Liver (tissue), 9 donors: ENCODE results near the gene FEV. TPM values are rescaled to one million over a fixed set of nuclear protein-coding genes. Genes with fewer than 3 reads are reported as not detected.

ENCODE experiments used
- DNase-seq: peaks from one replicate; pipeline ENCODE4 v3.0.0-alpha.2; 2017; ENCODE audit warnings: low spot score
- H3K27ac ChIP-seq, 2 donors: one replicate each; pipeline ENCODE4 v1.7.0; 2013; ENCODE audit warnings: inconsistent platforms in 2 of 2, low read length in 2 of 2, control low read depth in 1 of 2, low read depth in 1 of 2, mild to moderate bottlenecking in 1 of 2
- H3K27me3 ChIP-seq, 4 donors: one replicate each; pipeline versions ENCODE4 v1.6.1 to v1.7.0; 2013; ENCODE audit warnings: low read length in 3 of 4, inconsistent platforms in 1 of 4, mild to moderate bottlenecking in 1 of 4, moderate library complexity in 1 of 4; ENCODE audit not compliant: control insufficient read depth in 4 of 4, insufficient read depth in 4 of 4
- H3K36me3 ChIP-seq, 4 donors: one replicate each; pipeline versions ENCODE4 v1.6.1 to v1.7.0; 2013; ENCODE audit warnings: low read length in 3 of 4, mild to moderate bottlenecking in 3 of 4, low read depth in 1 of 4, moderate library complexity in 1 of 4; ENCODE audit not compliant: control insufficient read depth in 4 of 4, insufficient read depth in 3 of 4
- H3K4me1 ChIP-seq, 4 donors: one replicate each; pipeline versions ENCODE4 v1.6.1 to v1.7.0; 2013; ENCODE audit warnings: low read length in 3 of 4, mild to moderate bottlenecking in 3 of 4, moderate library complexity in 1 of 4; ENCODE audit not compliant: control insufficient read depth in 4 of 4, insufficient read depth in 4 of 4
- H3K4me3 ChIP-seq, 3 donors: one replicate each; pipeline versions ENCODE4 v1.6.1 to v1.7.0; 2013; ENCODE audit warnings: low read length in 3 of 3, control low read depth in 1 of 3, low read depth in 1 of 3, mild to moderate bottlenecking in 1 of 3
- H3K9ac ChIP-seq, 2 donors: one replicate each; pipeline ENCODE4 v1.7.0; 2013; ENCODE audit warnings: low read length in 2 of 2, mild to moderate bottlenecking in 2 of 2, moderate library complexity in 2 of 2, control low read depth in 1 of 2, low read depth in 1 of 2
- H3K9me3 ChIP-seq, 4 donors: one replicate each; pipeline versions ENCODE4 v1.6.1 to v1.7.0; 2013; ENCODE audit warnings: low read length in 3 of 4; ENCODE audit not compliant: control insufficient read depth in 4 of 4
- CTCF ChIP-seq: fragments of 150-350 bp; IDR thresholded peaks from 2 replicates; pipeline ENCODE4 v1.5.1; 2017; ENCODE audit warnings: improper control_type of control experiment, low read depth, low read length; ENCODE audit not compliant: missing input control
- EGR1 ChIP-seq, 2 donors: IDR thresholded peaks; 2 replicates each; pipeline ENCODE4 v1.6.1; 2016 to 2018; ENCODE audit warnings: antibody characterized with exemption in 2 of 2, low read depth in 2 of 2
- FOXA1 ChIP-seq: IDR thresholded peaks from 2 replicates; pipeline ENCODE4 v1.6.1; 2016; ENCODE audit warnings: antibody characterized with exemption
- FOXA2 ChIP-seq: IDR thresholded peaks from 2 replicates; pipeline ENCODE4 v1.6.1; 2016; ENCODE audit warnings: antibody characterized with exemption
- GABPA ChIP-seq, 2 donors: IDR thresholded peaks in 1 of 2; conservative IDR thresholded peaks in 1 of 2; 2 replicates each; pipeline ENCODE4 v1.6.1; 2016; ENCODE audit warnings: antibody characterized with exemption in 2 of 2, mild to moderate bottlenecking in 1 of 2, moderate library complexity in 1 of 2
- HNF4A ChIP-seq, 2 donors: conservative IDR thresholded peaks; 2 replicates each; pipeline ENCODE4 v1.6.1; 2016; ENCODE audit warnings: antibody characterized with exemption in 2 of 2, mild to moderate bottlenecking in 2 of 2
- HNF4G ChIP-seq: IDR thresholded peaks from 2 replicates; pipeline ENCODE4 v1.6.1; 2016; ENCODE audit warnings: antibody characterized with exemption
- JUND ChIP-seq, 2 donors: IDR thresholded peaks; 2 replicates each; pipeline ENCODE4 v1.6.1; 2016; ENCODE audit warnings: antibody characterized with exemption in 2 of 2
- NR2F2 ChIP-seq: IDR thresholded peaks from 2 replicates; pipeline ENCODE4 v1.6.1; 2016; ENCODE audit warnings: antibody characterized with exemption
- RAD21 ChIP-seq, 2 donors: IDR thresholded peaks; 2 replicates each; pipeline ENCODE4 v1.6.1; 2016; ENCODE audit warnings: antibody characterized with exemption in 2 of 2, mild to moderate bottlenecking in 2 of 2
- REST ChIP-seq: IDR thresholded peaks from 2 replicates; pipeline ENCODE4 v1.6.1; 2016; ENCODE audit warnings: antibody characterized with exemption, mild to moderate bottlenecking
- RXRA ChIP-seq, 2 donors: IDR thresholded peaks; 2 replicates each; pipeline ENCODE4 v1.6.1; 2017 to 2018; ENCODE audit warnings: antibody characterized with exemption in 2 of 2, mild to moderate bottlenecking in 1 of 2
- SP1 ChIP-seq: IDR thresholded peaks from 2 replicates; pipeline ENCODE4 v1.6.1; 2018; ENCODE audit warnings: antibody characterized with exemption, mild to moderate bottlenecking
- TAF1 ChIP-seq: conservative IDR thresholded peaks from 2 replicates; pipeline ENCODE4 v1.6.1; 2016; ENCODE audit warnings: antibody characterized with exemption, mild to moderate bottlenecking
- YY1 ChIP-seq: IDR thresholded peaks from 2 replicates; pipeline ENCODE4 v1.6.1; 2016; ENCODE audit warnings: antibody characterized with exemption, mild to moderate bottlenecking
- ZBTB33 ChIP-seq: IDR thresholded peaks from 2 replicates; pipeline ENCODE4 v1.6.1; 2016; ENCODE audit warnings: antibody characterized with exemption
- WGBS: extraction: QIAGEN DNeasy Blood & Tissue Kit; methylation state at CpG from one replicate; pipeline ENCODE4 v1.1.7; 2013; 5-methylcytosine and 5-hydroxymethylcytosine counted together
- polyA plus RNA-seq, 2 donors: library from polyadenylated mRNA; stranded (reverse) in 1 of 2; unstranded in 1 of 2; fragments of 200-250 nt in 1 of 2; fragments of >200 nt in 1 of 2; fragmentation: Nextera tagmentation in 1 of 2; extraction: Ambion mirVana in 1 of 2; gene quantifications; one replicate each; pipeline versions ENCODE4 v1.2.1 to v1.2.3, GENCODE V29; 2013 to 2015
- total RNA-seq, 2 donors: library from RNA; depleted of rRNA; stranded (reverse); fragments of >200 nt; gene quantifications; one replicate each; pipeline ENCODE4 v1.2.3, GENCODE V29; 2014
- TF ChIP-seq, protein P1 (sequence below): IDR thresholded peaks from 2 replicates; pipeline ENCODE4 v1.6.1; 2016; ENCODE audit warnings: antibody characterized with exemption
- TF ChIP-seq, protein P2 (sequence below): IDR thresholded peaks from 2 replicates; pipeline ENCODE4 v1.6.1; 2016; ENCODE audit warnings: antibody characterized with exemption
- donor health status: healthy.
- donor health status: healthy.
- donor health status: healthy.
- donor health status: healthy.
- donor health status: healthy.

The FEV gene
- total and polyA plus RNA-seq, 4 donors = not detected

- H3K27me3 ChIP-seq = peaks cover 0 to 7% (median 0%) of the 10 kb centered on the region in 4 donors
- peaks cover 0 to 3% (median 0%) of the 10 kb centered on the region in 4 donors for H3K9me3 ChIP-seq
- H3K27ac ChIP-seq = no peak overlapping the region
- 64% methylated on average over 1 of the region's 1 CpG for WGBS
- H3K4me3 ChIP-seq = no peak overlapping the region
- peaks cover 0 to 12% (median 5%) of the 10 kb centered on the region in 4 donors for H3K4me1 ChIP-seq
- no peak overlapping the region for H3K9ac ChIP-seq
- DNase-seq = no peak
- TF ChIP-seq CTCF (no peak), EGR1 (IDR thresholded peaks at IDR 0.05; ENCODE audit: low read depth in 2 of 2) (no peak), NR2F2 (no peak), JUND (IDR thresholded peaks at IDR 0.05) (no peak), RAD21 (IDR thresholded peaks at IDR 0.05) (no peak), TAF1 (no peak), FOXA1 (no peak), FOXA2 (no peak), HNF4A (conservative IDR thresholded peaks at IDR 0.05) (no peak), HNF4G (no peak), RXRA (IDR thresholded peaks at IDR 0.05) (no peak), GABPA (IDR thresholded peaks at IDR 0.05 in 1 of 2, conservative IDR thresholded peaks at IDR 0.05 in 1 of 2) (no peak), YY1 (no peak)
- TF ChIP-seq, protein P1, sequence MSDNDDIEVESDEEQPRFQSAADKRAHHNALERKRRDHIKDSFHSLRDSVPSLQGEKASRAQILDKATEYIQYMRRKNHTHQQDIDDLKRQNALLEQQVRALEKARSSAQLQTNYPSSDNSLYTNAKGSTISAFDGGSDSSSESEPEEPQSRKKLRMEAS = no peak
- TF ChIP-seq, protein P2, sequence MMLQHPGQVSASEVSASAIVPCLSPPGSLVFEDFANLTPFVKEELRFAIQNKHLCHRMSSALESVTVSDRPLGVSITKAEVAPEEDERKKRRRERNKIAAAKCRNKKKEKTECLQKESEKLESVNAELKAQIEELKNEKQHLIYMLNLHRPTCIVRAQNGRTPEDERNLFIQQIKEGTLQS = no peak
- H3K36me3 ChIP-seq = no peaks in the 10 kb centered on the region
These were observed 28.9 kb downstream of the FEV start for GRCh38 chr2:218956039-218956438.

DNA sequence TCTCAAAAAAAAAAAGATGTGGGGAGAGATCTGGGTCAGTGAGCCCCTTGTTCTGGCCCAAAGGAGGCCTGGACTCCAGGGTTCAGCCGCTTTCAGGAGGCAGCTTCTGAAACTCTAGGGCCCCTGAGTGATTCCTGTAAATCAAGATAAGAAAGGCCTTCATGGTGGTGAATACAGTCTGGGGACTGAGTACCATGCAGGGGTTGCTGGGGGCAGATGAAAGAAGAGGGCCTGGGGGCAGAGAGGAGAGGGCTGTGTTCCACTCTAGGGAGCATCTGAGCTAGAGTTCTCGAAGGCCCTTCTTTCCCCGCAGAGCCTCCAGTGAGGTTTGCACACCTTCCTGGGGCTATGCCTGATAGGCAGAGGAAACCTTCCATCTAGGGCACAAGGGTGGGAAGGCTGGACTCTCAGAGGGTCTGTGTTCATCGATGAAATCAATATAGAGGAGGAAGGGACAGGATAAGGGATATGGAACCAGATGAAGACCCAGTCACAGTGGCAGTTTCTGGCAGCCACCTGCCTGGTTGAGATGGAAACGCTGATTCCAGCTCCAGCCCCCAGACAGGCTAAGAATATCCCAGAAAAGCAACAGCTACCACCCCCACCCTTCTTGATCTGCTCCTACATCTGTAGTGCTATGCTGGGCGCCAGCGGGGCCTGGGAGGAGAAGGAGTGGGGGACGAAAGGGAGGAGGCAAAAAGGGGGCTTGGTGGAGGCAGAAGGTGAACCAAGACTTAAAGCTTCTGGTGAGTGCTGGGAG, 30.3 kb downstream of the FEV start:
- Histone ChIP-seq H3K27ac (no peak overlapping the region), H3K27me3 (no peaks in the 10 kb centered on the region), H3K9ac (no peak overlapping the region), H3K36me3 (no peaks in the 10 kb centered on the region), H3K9me3 (peaks cover 0 to 3% (median 0%) of the 10 kb centered on the region in 4 donors), H3K4me3 (no peak overlapping the region), H3K4me1 (peaks cover 0 to 4% (median 2%) of the 10 kb centered on the region in 4 donors)
- no peak for DNase-seq
- TF ChIP-seq GABPA (IDR thresholded peaks at IDR 0.05 in 1 of 2, conservative IDR thresholded peaks at IDR 0.05 in 1 of 2) = no peak
- no peak for TF ChIP-seq SP1
- TF ChIP-seq, protein P2 = no peak
- no peak for TF ChIP-seq CTCF
- TF ChIP-seq, protein P1 = no peak
- TF ChIP-seq FOXA1 = no peak
- TF ChIP-seq EGR1 (IDR thresholded peaks at IDR 0.05; ENCODE audit: low read depth in 2 of 2) = no peak
- TF ChIP-seq HNF4G = no peak
- TF ChIP-seq JUND (IDR thresholded peaks at IDR 0.05) = no peak
- TF ChIP-seq HNF4A (conservative IDR thresholded peaks at IDR 0.05) = no peak
- no peak for TF ChIP-seq REST
- TF ChIP-seq NR2F2 = no peak
- TF ChIP-seq ZBTB33 = no peak
- 80% methylated on average over 8 of the region's 8 CpGs for WGBS
